ENCODE results near the gene CCDC40. TPM values are rescaled to one million over a fixed set of nuclear protein-coding genes. Genes with fewer than 3 reads are reported as not detected.
"Not testable (repeated sequence)": the region's sequence is repeated elsewhere in the genome, so short reads cannot be mapped to it uniquely, and the experiment has no call there.

The CCDC40 gene
- 9.0 and 12.9 TPM in 2 replicates for total RNA-seq (2014; rRNA removed; shearing (Covaris generic))
- polyA plus RNA-seq (2015; cell fraction: cytosol; rRNA removed) = 9.8 and 17.5 TPM in 2 replicates
- 69.5 and 75.4 TPM in 2 replicates for polyA plus RNA-seq (2015; cell fraction: nucleus; rRNA removed)

GRCh38 chr17:80035937-80036714, at the start of gene CCDC40:
Gene CCDC40, plus strand, starts transcription at chr17:80036642. Its CDS starts 21 bp downstream, at chr17:80036663.
- in situ Hi-C loops (cut with HindIII; ENCODE audit: low pct_unique_long_range_greater_than_20kb, low sequenced_read_pairs) = no loop called here
- DNase-seq (ENCODE audit: low read depth, low spot score) = peak; percentile 91

GRCh38 chr17:79987187-79987934, 49.1 kb upstream of the CCDC40 start:
- DNase-seq (ENCODE audit: low read depth, low spot score) = no peak
- in situ Hi-C loops (cut with HindIII; ENCODE audit: low pct_unique_long_range_greater_than_20kb, low sequenced_read_pairs) = loop anchor here (25.0 kb wide), 1 partner anchor 200 kb away; the partner anchor contains the start of genes CBX2 and CBX8

- in situ Hi-C loops (cut with HindIII; ENCODE audit: low pct_unique_long_range_greater_than_20kb, low sequenced_read_pairs) = loop anchor here (25.0 kb wide), 1 partner anchor 201 kb away; the partner anchor contains the start of genes CBX2 and CBX8
- no peak for DNase-seq (ENCODE audit: low read depth, low spot score)
Measured at GRCh38 chr17:79987935-79988184, 48.6 kb upstream of the CCDC40 start.

GRCh38 chr17:79988185-79988971, 48.1 kb upstream of the CCDC40 start:
- peak; percentile 76 for DNase-seq (ENCODE audit: low read depth, low spot score)
- in situ Hi-C loops (cut with HindIII; ENCODE audit: low pct_unique_long_range_greater_than_20kb, low sequenced_read_pairs) = loop anchor here (25.0 kb wide), 1 partner anchor 201 kb away; the partner anchor contains the start of genes CBX2 and CBX8

GRCh38 chr17:79989106-79989835, 47.2 kb upstream of the CCDC40 start:
- in situ Hi-C loops (cut with HindIII; ENCODE audit: low pct_unique_long_range_greater_than_20kb, low sequenced_read_pairs) = loop anchor here (25.0 kb wide), 1 partner anchor 202 kb away; the partner anchor contains the start of genes CBX2 and CBX8
- no peak for DNase-seq (ENCODE audit: low read depth, low spot score)

GRCh38 chr17:79990051-79990592, 46.3 kb upstream of the CCDC40 start:
- DNase-seq (ENCODE audit: low read depth, low spot score) = no peak

GRCh38 chr17:79990704-79991103, 45.7 kb upstream of the CCDC40 start:
- no peak for DNase-seq (ENCODE audit: low read depth, low spot score)
- in situ Hi-C loops (cut with HindIII; ENCODE audit: low pct_unique_long_range_greater_than_20kb, low sequenced_read_pairs) = loop anchor here (25.0 kb wide), 1 partner anchor 203 kb away; the partner anchor contains the start of genes CBX2 and CBX8

More at GRCh38 chr17:79990051-79990592, 46.3 kb upstream of the CCDC40 start:
- in situ Hi-C loops (cut with HindIII; ENCODE audit: low pct_unique_long_range_greater_than_20kb, low sequenced_read_pairs) = loop anchor here (25.0 kb wide), 1 partner anchor 203 kb away; the partner anchor contains the start of genes CBX2 and CBX8

- in situ Hi-C loops (cut with HindIII; ENCODE audit: low pct_unique_long_range_greater_than_20kb, low sequenced_read_pairs) = loop anchor here (25.0 kb wide), 1 partner anchor 204 kb away; the partner anchor contains the start of genes CBX2 and CBX8
- DNase-seq (ENCODE audit: low read depth, low spot score) = peak; percentile 96
Measured at GRCh38 chr17:79991140-79991923, 45.1 kb upstream of the CCDC40 start.

- in situ Hi-C loops (cut with HindIII; ENCODE audit: low pct_unique_long_range_greater_than_20kb, low sequenced_read_pairs) = loop anchor here (25.0 kb wide), 1 partner anchor 205 kb away; the partner anchor contains the start of genes CBX2 and CBX8
- DNase-seq (ENCODE audit: low read depth, low spot score) = peak; percentile 74
Measured at GRCh38 chr17:79991924-79992648, 44.4 kb upstream of the CCDC40 start.

GRCh38 chr17:79992649-79993389, 43.6 kb upstream of the CCDC40 start:
- DNase-seq (ENCODE audit: low read depth, low spot score) = peak; percentile 45
- in situ Hi-C loops (cut with HindIII; ENCODE audit: low pct_unique_long_range_greater_than_20kb, low sequenced_read_pairs) = loop anchor here (25.0 kb wide), 1 partner anchor 206 kb away; the partner anchor contains the start of genes CBX2 and CBX8

GRCh38 chr17:79993390-79994227, 42.8 kb upstream of the CCDC40 start:
- DNase-seq (ENCODE audit: low read depth, low spot score) = peak; percentile 99
- in situ Hi-C loops (cut with HindIII; ENCODE audit: low pct_unique_long_range_greater_than_20kb, low sequenced_read_pairs) = loop anchor here (25.0 kb wide), 1 partner anchor 206 kb away; the partner anchor contains the start of genes CBX2 and CBX8

- DNase-seq (ENCODE audit: low read depth, low spot score) = not testable (repeated sequence)
- in situ Hi-C loops (cut with HindIII; ENCODE audit: low pct_unique_long_range_greater_than_20kb, low sequenced_read_pairs) = loop anchor here (25.0 kb wide), 1 partner anchor 207 kb away; the partner anchor contains the start of genes CBX2 and CBX8
Measured at GRCh38 chr17:79994228-79994569, 42.2 kb upstream of the CCDC40 start.

- DNase-seq (ENCODE audit: low read depth, low spot score) = no peak
- in situ Hi-C loops (cut with HindIII; ENCODE audit: low pct_unique_long_range_greater_than_20kb, low sequenced_read_pairs) = loop anchor here (25.0 kb wide), 1 partner anchor 207 kb away; the partner anchor contains the start of genes CBX2 and CBX8
Measured at GRCh38 chr17:79994602-79995001, 41.8 kb upstream of the CCDC40 start.

Data from SK-MEL-5 (cell line).